HepG2 (cell line): ENCODE data around the gene ANTXR1. TPM values are rescaled to one million over a fixed set of nuclear protein-coding genes. Genes with fewer than 3 reads are reported as not detected.

Source experiments
- ELK4 ChIP-seq: sonication (generic); formaldehyde crosslinking; IDR thresholded peaks from 2 replicates; pipeline ENCODE4 v1.9.0; 2021; ENCODE audit warnings: missing genetic modification reagents, borderline replicate concordance
- ETV5 ChIP-seq: IDR thresholded peaks from 2 replicates; pipeline ENCODE4 v1.6.1; 2018; ENCODE audit warnings: missing biosample characterization, missing genetic modification reagents, inconsistent platforms, borderline replicate concordance
- GATAD1 ChIP-seq: IDR thresholded peaks from 2 replicates; pipeline ENCODE4 v1.6.1; 2016; ENCODE audit warnings: missing genetic modification reagents, missing compliant biosample characterization
- GLI4 ChIP-seq: sonication (generic); formaldehyde crosslinking; IDR thresholded peaks from 2 replicates; pipeline ENCODE4 v1.5.1; 2020; ENCODE audit warnings: missing genetic modification reagents, mild to moderate bottlenecking, moderate library complexity, borderline replicate concordance
- HMG20B ChIP-seq: conservative IDR thresholded peaks from 2 replicates; pipeline ENCODE4 v1.6.1; 2016; ENCODE audit warnings: missing genetic modification reagents, missing compliant biosample characterization
- KLF15 ChIP-seq: sonication (generic); formaldehyde crosslinking; IDR thresholded peaks from 2 replicates; pipeline ENCODE4 v1.8.1; 2023; ENCODE audit warnings: borderline replicate concordance, mild to moderate bottlenecking, inconsistent platforms, missing genetic modification reagents, mixed read lengths
- MAFF ChIP-seq: IDR thresholded peaks from 2 replicates; pipeline ENCODE4 v1.6.1; 2011; ENCODE audit warnings: low read depth, low read length, improper control_type of control experiment
- MLLT10 ChIP-seq: sonication (generic); formaldehyde crosslinking; IDR thresholded peaks from 2 replicates; pipeline ENCODE4 v1.4.0; 2020; ENCODE audit warnings: missing genetic modification reagents
- NFATC3 ChIP-seq: sonication (generic); formaldehyde crosslinking; IDR thresholded peaks from 2 replicates; pipeline ENCODE4 v1.5.1; 2020; ENCODE audit warnings: mild to moderate bottlenecking, missing genetic modification reagents
- NRL ChIP-seq: sonication (generic); formaldehyde crosslinking; IDR thresholded peaks from 2 replicates; pipeline ENCODE4 v1.5.0; 2020; ENCODE audit warnings: missing genetic modification reagents, mild to moderate bottlenecking, moderate library complexity, borderline replicate concordance
- RAD51 ChIP-seq: fragments of 450-650 bp; IDR thresholded peaks from 2 replicates; pipeline ENCODE4 v1.6.1; 2016; ENCODE audit warnings: borderline replicate concordance
- RBM39 ChIP-seq: fragments of 200-400 bp; formaldehyde crosslinking; IDR thresholded peaks from one replicate; pipeline ENCODE4 v1.6.1; 2018; ENCODE audit warnings: antibody characterized with exemption, mild to moderate bottlenecking, low read depth, low read length; ENCODE audit not compliant: poor library complexity, severe bottlenecking
- REPIN1 ChIP-seq: sonication (generic); formaldehyde crosslinking; IDR thresholded peaks from 2 replicates; pipeline ENCODE4 v1.8.0; 2022; ENCODE audit warnings: missing genetic modification reagents, low read depth, mild to moderate bottlenecking, borderline replicate concordance
- RNF219 ChIP-seq: sonication (generic); formaldehyde crosslinking; IDR thresholded peaks from 2 replicates; pipeline ENCODE4 v1.5.0; 2020; ENCODE audit warnings: mild to moderate bottlenecking, missing genetic modification reagents
- SIX1 ChIP-seq: sonication (generic); formaldehyde crosslinking; IDR thresholded peaks from 2 replicates; pipeline ENCODE4 v1.4.0; 2020; ENCODE audit warnings: missing genetic modification reagents, borderline replicate concordance
- SP1 ChIP-seq, 2 experiments: fragments of 450-650 bp in 1 of 2; sonication (generic) in 1 of 2; formaldehyde crosslinking in 1 of 2; IDR thresholded peaks; 2 replicates each; pipeline versions ENCODE4 v1.4.0 to v1.6.1; 2016 to 2020; ENCODE audit warnings: missing genetic modification reagents in 1 of 2
- TAF15 ChIP-seq: fragments of 200-400 bp; formaldehyde crosslinking; IDR thresholded peaks from one replicate; pipeline ENCODE4 v1.6.1; 2018; ENCODE audit warnings: mild to moderate bottlenecking, low read depth, low read length; ENCODE audit not compliant: poor library complexity, severe bottlenecking
- ZNF331 ChIP-seq: sonication (generic); formaldehyde crosslinking; IDR thresholded peaks from 2 replicates; pipeline ENCODE4 v1.4.0; 2020; ENCODE audit warnings: missing genetic modification reagents
- ZNF44 ChIP-seq: sonication (generic); formaldehyde crosslinking; IDR thresholded peaks from 2 replicates; pipeline ENCODE4 v1.5.1; 2020; ENCODE audit warnings: mild to moderate bottlenecking, missing genetic modification reagents
- ZNF503 ChIP-seq: sonication (generic); formaldehyde crosslinking; IDR thresholded peaks from 2 replicates; pipeline ENCODE4 v1.4.0; 2020; ENCODE audit warnings: missing genetic modification reagents
- ZNF530 ChIP-seq: sonication (generic); formaldehyde crosslinking; IDR thresholded peaks from 2 replicates; pipeline ENCODE4 v1.5.0; 2020; ENCODE audit warnings: low read depth, mild to moderate bottlenecking, missing genetic modification reagents
- ZNF577 ChIP-seq: sonication (generic); formaldehyde crosslinking; IDR thresholded peaks from 2 replicates; pipeline ENCODE4 v1.4.0; 2020; ENCODE audit warnings: mild to moderate bottlenecking, low read depth, missing genetic modification reagents, borderline replicate concordance
- ZNF605 ChIP-seq: sonication (generic); formaldehyde crosslinking; IDR thresholded peaks from 2 replicates; pipeline ENCODE4 v1.8.0; 2022; ENCODE audit warnings: mild to moderate bottlenecking, missing genetic modification reagents
- ZNF713 ChIP-seq: sonication (generic); formaldehyde crosslinking; IDR thresholded peaks from 2 replicates; pipeline ENCODE4 v1.4.0; 2020; ENCODE audit warnings: mild to moderate bottlenecking, missing genetic modification reagents
- ZNF841 ChIP-seq: sonication (generic); formaldehyde crosslinking; IDR thresholded peaks from 2 replicates; pipeline ENCODE4 v1.8.1; 2023; ENCODE audit warnings: missing genetic modification reagents, borderline replicate concordance
- ZSCAN12 ChIP-seq: sonication (generic); formaldehyde crosslinking; IDR thresholded peaks from 2 replicates; pipeline ENCODE4 v1.9.0; 2021; ENCODE audit warnings: mild to moderate bottlenecking, missing genetic modification reagents
- polyA plus RNA-seq, 8 experiments: library from polyadenylated mRNA; depleted of rRNA in 3 of 8; stranded (reverse) in 7 of 8; unstranded in 1 of 8; fragments of >200 nt; fragmentation: Illumina TruSeq in 4 of 8; extraction: Trizol in 4 of 8; gene quantifications; 2 replicates each; pipeline versions ENCODE4 v1.2.1 to v1.2.3, GENCODE V29; 2011 to 2016; ENCODE audit warnings: low read depth in 4 of 8, missing spikeins in 1 of 8, mixed read lengths in 1 of 8; ENCODE audit not compliant: insufficient read depth in 1 of 8
- total RNA-seq, 5 experiments: library from RNA; depleted of rRNA; stranded (reverse); fragments of >200 nt; fragmentation: Illumina TruSeq; extraction: Trizol; gene quantifications; 2 replicates each; pipeline ENCODE4 v1.2.3, GENCODE V29; 2016; ENCODE audit warnings: low read depth in 1 of 5

Gene ANTXR1
- total and polyA plus RNA-seq, 2 of the 13 experiments (the other 11 are each of a cell fraction or from before 2014, with no cell fraction given): 4.5 to 12.7 TPM

GRCh38 chr2:69200107-69200520 is 187.1 kb downstream of the ANTXR1 start (continued):
- TF ChIP-seq RNF219 (CRISPR knock-in tag) (no peak), GLI4 (CRISPR knock-in tag) (no peak), HMG20B (CRISPR knock-in tag) (0 out of 2 replicates have a peak, but pooled peaks have one; percentile 7), ZSCAN12 (CRISPR knock-in tag) (no peak), REPIN1 (CRISPR knock-in tag) (no peak), MLLT10 (CRISPR knock-in tag) (no peak), ZNF44 (CRISPR knock-in tag) (no peak), ZNF841 (CRISPR knock-in tag) (no peak), GATAD1 (CRISPR knock-in tag) (no peak), RAD51 (0 out of 2 replicates have a peak, but pooled peaks have one; percentile 35), TAF15 (no peak), ZNF530 (no peak), ELK4 (CRISPR knock-in tag) (no peak), ZNF331 (CRISPR knock-in tag) (peak; percentile 86), SP1 (IDR thresholded peaks at IDR 0.05) (no peak), SP1 (CRISPR knock-in tag; IDR thresholded peaks at IDR 0.05) (no peak), KLF15 (CRISPR knock-in tag) (no peak), RBM39 (no peak), ZNF503 (CRISPR knock-in tag) (no peak), SIX1 (CRISPR knock-in tag) (peak; percentile 31; the same call in 1 of the 2 replicates), MAFF (no peak), ETV5 (CRISPR knock-in tag) (0 out of 2 replicates have a peak, but pooled peaks have one; percentile 17), ZNF605 (CRISPR knock-in tag) (no peak), ZNF577 (CRISPR knock-in tag) (no peak), ZNF713 (CRISPR knock-in tag) (no peak), NRL (CRISPR knock-in tag) (no peak), NFATC3 (CRISPR knock-in tag) (no peak)
